ENCODE data around the gene ADAP2. TPM values are rescaled to one million over a fixed set of nuclear protein-coding genes. Genes with fewer than 3 reads are reported as not detected.
"Not testable (repeated sequence)": the region's sequence is repeated elsewhere in the genome, so short reads cannot be mapped to it uniquely, and the experiment has no call there.

ADAP2 gene
- total and polyA plus RNA-seq, 3 donors from 2014 or later: 3.5 to 7.1 (median 6.4) TPM

- TF ChIP-seq CTCF (IDR thresholded peaks at IDR 0.05): no peak
- TF ChIP-seq POLR2A (IDR thresholded peaks at IDR 0.05): no peak
- Histone ChIP-seq H3K9me3 (no peaks in the 10 kb centered on the region), H3K36me3 (ENCODE audit: low read depth, missing control alignments) (no peaks in the 10 kb centered on the region), H3K4me3 (peak overlapping the region; percentile 79 to 88), H3K27me3 (no peaks in the 10 kb centered on the region), H3K4me1 (peaks cover 5% of the 10 kb centered on the region), H3K27ac (peak overlapping the region; percentile 79 to 81)
- intact Hi-C loops (cut with DNase I; ENCODE audit: low total_unique reads): no loop called here
- 0 to 1% methylated on average over 8 to 11 of the region's 11 CpGs for WGBS, 2 donors
- no peak for DNase-seq
Measured at GRCh38 chr17:30905742-30906100, 16.0 kb upstream of the ADAP2 start.

- no peaks in the 10 kb centered on the region for H3K9me3 ChIP-seq
- H3K4me1 ChIP-seq: peaks cover 5% of the 10 kb centered on the region
- peak; percentile 91 for DNase-seq
- H3K27ac ChIP-seq: peak within 1 kb of the TSS; percentile 79 to 81
- H3K27me3 ChIP-seq: no peaks in the 10 kb centered on the region
- TF ChIP-seq POLR2A (IDR thresholded peaks at IDR 0.05) (no peak), CTCF (IDR thresholded peaks at IDR 0.05) (no peak)
- 0 to 1% methylated on average over 26 to 47 of the region's 47 CpGs for WGBS, 2 donors
- intact Hi-C loops (cut with DNase I; ENCODE audit: low total_unique reads): no loop called here
- peak within 1 kb of the TSS; percentile 79 to 88 for H3K4me3 ChIP-seq
- H3K36me3 ChIP-seq (ENCODE audit: low read depth, missing control alignments): no peaks in the 10 kb centered on the region
Measured at GRCh38 chr17:30906101-30906911, 15.4 kb upstream of the ADAP2 start, which contains the start of gene TEFM. Gene TEFM (minus strand): TSS chr17:30906238. CDS start chr17:30906198, 40 bp downstream.

GRCh38 chr17:30908717-30909420 is 12.9 kb upstream of the ADAP2 start:
- Histone ChIP-seq H3K27ac (no peak overlapping the region), H3K36me3 (ENCODE audit: low read depth, missing control alignments) (no peaks in the 10 kb centered on the region), H3K27me3 (no peaks in the 10 kb centered on the region), H3K4me3 (no peak overlapping the region), H3K4me1 (peaks cover 5% of the 10 kb centered on the region), H3K9me3 (no peaks in the 10 kb centered on the region)
- no peak for TF ChIP-seq POLR2A (IDR thresholded peaks at IDR 0.05)
- TF ChIP-seq CTCF (IDR thresholded peaks at IDR 0.05): no peak
- no peak for DNase-seq
- intact Hi-C loops (cut with DNase I; ENCODE audit: low total_unique reads): no loop called here
- 70 to 71% methylated on average over 3 of the region's 3 CpGs for WGBS, 2 donors

GRCh38 chr17:30910151-30910550 is 11.6 kb upstream of the ADAP2 start:
- H3K4me1 ChIP-seq; H3K27me3 ChIP-seq; DNase-seq; H3K27ac ChIP-seq; intact Hi-C loops (cut with DNase I; ENCODE audit: low total_unique reads); H3K9me3 ChIP-seq; H3K4me3 ChIP-seq; H3K36me3 ChIP-seq (ENCODE audit: low read depth, missing control alignments): not testable (repeated sequence)
- 94 to 95% methylated on average over 7 of the region's 7 CpGs for WGBS, 2 donors

GRCh38 chr17:30913955-30914354 is 7.8 kb upstream of the ADAP2 start:
- H3K4me1 ChIP-seq: no peaks in the 10 kb centered on the region
- H3K9me3 ChIP-seq: no peaks in the 10 kb centered on the region
- H3K27ac ChIP-seq: no peak overlapping the region
- no peak for DNase-seq
- H3K36me3 ChIP-seq (ENCODE audit: low read depth, missing control alignments): no peaks in the 10 kb centered on the region
- TF ChIP-seq POLR2A (IDR thresholded peaks at IDR 0.05) (no peak), CTCF (IDR thresholded peaks at IDR 0.05) (no peak)
- H3K4me3 ChIP-seq: no peak overlapping the region
- H3K27me3 ChIP-seq: no peaks in the 10 kb centered on the region
- intact Hi-C loops (cut with DNase I; ENCODE audit: low total_unique reads): no loop called here

All from testis (tissue), 3 donors.